GM13976 (cell line): Measurements from ENCODE around the gene ZNF77.

Experiments used
- DNase-seq: peaks from one replicate; pipeline ENCODE4 v3.0.0; 2012; ENCODE audit warnings: low spot score
- in situ Hi-C: fragments of 300-500 bp; cut with MboI; formaldehyde crosslinking; loops from one replicate; pipeline ENCODE4 v1.12.0; 2022; ENCODE audit warnings: low sequenced_read_pairs, mixed read lengths, inconsistent platforms; ENCODE audit not compliant: unreplicated experiment
- TF ChIP-seq, protein P1 (sequence below): IDR thresholded peaks from 2 replicates; pipeline ENCODE4 v1.5.1; 2012; ENCODE audit warnings: borderline replicate concordance, mild to moderate bottlenecking; ENCODE audit not compliant: insufficient read depth; ENCODE audit errors: extremely low read depth, missing control alignments, control extremely low read depth

Gene ZNF77

DNA sequence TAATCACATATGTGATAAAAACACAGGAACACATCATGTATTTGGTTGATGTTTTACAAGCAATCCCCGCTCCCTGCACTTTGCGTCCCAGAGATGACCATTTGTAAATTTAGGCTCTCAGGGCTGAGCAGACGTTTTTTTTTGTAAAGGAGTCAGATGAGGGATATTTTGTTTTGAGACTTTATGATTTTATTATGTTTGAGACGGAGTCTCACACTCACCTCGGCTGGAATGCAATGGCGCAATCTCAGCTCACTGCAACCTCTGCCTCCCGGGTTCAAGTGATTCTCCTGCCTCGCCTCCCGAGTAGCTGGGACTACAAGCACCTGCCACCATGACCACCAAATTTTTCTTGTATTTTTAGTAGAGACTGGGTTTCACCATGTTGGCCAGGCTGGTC is 34.0 kb upstream of the ZNF77 start:
- DNase-seq = no peak
- in situ Hi-C loops = no loop called here
- TF ChIP-seq, protein P1, sequence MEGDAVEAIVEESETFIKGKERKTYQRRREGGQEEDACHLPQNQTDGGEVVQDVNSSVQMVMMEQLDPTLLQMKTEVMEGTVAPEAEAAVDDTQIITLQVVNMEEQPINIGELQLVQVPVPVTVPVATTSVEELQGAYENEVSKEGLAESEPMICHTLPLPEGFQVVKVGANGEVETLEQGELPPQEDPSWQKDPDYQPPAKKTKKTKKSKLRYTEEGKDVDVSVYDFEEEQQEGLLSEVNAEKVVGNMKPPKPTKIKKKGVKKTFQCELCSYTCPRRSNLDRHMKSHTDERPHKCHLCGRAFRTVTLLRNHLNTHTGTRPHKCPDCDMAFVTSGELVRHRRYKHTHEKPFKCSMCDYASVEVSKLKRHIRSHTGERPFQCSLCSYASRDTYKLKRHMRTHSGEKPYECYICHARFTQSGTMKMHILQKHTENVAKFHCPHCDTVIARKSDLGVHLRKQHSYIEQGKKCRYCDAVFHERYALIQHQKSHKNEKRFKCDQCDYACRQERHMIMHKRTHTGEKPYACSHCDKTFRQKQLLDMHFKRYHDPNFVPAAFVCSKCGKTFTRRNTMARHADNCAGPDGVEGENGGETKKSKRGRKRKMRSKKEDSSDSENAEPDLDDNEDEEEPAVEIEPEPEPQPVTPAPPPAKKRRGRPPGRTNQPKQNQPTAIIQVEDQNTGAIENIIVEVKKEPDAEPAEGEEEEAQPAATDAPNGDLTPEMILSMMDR = no peak

DNA sequence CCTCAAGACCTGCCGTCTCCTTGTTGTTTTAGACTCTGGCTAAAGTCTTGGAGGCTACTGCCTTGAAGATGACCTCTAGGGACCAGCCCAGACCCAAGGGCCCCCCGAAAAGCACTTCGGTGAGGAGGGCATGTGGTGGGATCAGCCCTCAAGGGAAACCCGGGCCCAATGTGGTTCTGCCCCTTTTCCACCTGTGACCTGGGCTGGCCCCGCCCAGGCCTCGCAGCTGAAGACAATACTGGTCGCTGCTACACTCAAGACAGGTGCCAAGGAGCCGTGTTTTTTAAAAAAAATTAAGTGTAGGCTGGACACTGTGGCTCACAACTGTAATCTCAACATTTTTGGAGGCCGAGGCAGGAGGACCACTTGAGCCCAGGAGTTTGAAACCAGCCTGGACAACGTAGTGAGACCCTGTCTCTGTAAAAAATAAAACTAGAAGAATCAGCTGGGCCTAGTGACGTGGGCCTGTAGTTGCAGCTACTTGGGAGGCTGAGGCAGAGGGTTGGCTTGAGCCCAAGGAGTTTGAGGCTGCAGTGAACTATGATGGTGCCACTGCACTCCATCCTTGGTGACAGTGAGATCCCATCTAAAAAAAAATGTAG is 33.5 kb upstream of the ZNF77 start:
- TF ChIP-seq, protein P1 = no peak
- in situ Hi-C loops = no loop called here
- no peak for DNase-seq

DNA sequence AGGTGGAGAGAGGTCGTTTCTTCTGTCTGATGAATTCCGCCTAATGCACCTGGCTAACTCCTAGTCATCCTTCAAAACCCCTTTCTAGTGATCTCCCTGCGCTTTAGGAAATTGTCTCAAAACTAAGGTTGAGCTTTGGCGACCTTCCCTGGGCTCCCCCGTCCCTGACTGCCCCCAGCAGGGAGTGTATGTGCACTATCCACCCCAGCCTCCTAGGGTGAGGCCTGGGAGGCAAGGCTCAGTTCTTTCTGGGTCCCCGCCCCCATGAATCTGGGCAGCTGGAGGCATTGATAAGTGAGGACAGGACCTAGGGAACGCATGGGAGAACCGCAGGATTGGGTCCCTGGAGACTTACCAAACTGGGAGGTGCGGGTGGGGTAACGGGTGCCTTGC is 33.0 kb upstream of the ZNF77 start:
- in situ Hi-C loops = no loop called here
- peak; percentile 53 for DNase-seq
- TF ChIP-seq, protein P1 = no peak

DNA sequence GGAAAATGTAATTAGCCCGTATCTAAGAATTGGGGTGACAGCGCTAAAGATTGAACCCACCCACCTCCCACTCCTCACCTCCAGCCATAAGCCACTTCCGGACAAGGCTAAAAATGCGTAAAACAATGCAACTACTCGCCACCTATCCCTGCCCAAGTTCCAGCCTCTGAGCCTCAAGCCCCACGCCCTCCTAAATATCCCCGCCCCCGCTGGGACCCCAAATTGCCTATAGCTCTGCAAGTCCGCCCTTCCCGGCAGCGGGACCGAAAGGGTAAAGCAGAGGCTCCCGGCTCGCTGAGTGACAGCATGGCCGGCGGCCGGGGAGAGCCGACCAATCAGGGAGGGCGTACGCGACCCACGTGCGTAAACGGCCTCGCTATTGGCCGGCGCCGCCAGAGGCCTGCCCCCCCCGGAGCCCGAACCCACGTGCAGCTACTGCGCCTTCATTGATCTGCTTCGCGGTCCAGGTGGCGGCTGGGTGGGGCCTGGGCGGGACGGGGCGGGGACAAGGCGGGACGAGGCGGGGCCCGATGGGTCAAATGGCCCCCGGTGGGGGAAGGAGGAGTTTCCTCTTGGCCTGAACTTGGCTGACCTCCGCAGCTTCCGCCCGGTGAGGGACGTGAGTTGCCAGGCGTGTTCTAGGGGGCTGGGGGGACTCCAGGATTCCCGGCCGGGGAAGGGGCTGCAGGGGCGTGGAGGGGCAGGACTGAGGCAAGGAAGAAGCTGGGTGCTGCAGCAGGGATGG is 32.4 kb upstream of the ZNF77 start, which contains the start of gene TLE6:
Gene TLE6, plus strand, starts transcription at position 564 of the 745 bp plus-strand sequence. CDS start 670 bp downstream, outside the sequence.
- in situ Hi-C loops = no loop called here
- TF ChIP-seq, protein P1 = no peak

DNA sequence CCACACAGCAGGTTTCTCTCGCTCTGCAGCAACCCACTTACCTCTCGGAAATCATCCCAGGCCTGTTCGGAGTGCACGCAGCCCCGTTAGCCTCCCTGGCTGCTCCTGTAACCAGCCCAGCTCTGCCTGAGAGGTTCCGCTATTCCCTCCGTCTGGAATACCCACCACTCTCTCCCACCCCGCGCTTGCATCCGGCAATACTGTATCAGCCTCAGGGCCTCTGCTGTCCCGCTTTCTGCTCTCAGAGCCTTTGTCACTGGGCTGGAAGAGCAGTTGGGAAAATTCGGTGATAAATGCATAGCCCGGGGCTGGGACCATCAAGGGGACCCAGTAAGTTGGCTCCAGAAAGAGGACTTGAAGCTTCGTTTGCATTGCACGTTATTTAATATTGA is 31.8 kb upstream of the ZNF77 start:
- DNase-seq = no peak
- TF ChIP-seq, protein P1 = no peak
- in situ Hi-C loops = no loop called here

More for the DNA sequence above, 32.4 kb upstream of the ZNF77 start, which contains the start of gene TLE6:
- DNase-seq = peak; percentile 100

DNA sequence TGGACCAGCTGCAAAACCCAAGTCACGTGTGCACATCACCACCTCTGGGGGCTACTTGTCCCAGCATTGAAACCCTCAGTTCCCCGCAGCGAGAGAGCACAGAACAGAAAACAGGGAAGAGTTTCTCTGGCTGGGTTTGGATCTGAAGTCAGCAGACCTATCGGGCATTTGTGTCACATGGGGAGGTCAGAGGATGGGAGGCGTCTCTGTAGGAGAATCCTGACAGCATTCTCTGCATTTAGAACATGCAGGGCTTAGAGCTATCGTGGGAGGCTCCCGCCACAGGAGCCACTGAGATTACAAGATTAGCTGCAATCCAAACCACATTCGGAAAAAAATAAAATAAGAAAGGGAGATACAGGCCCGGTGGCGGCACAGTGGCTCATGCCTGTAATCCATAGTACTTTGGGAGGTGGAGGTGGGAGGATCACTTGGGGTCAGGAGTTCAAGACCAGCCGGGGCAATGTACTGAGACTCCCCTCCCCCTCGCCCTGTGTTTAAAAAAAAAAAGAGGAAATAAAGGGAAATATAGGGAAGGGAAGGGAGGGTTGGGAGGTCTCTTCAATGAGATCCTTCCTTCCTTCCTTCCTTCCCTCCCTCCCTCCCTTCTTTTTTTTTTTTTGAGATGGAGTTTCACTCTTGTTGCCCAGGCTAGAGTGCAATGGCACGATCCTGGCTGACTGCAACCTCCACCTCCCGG is 29.7 kb upstream of the ZNF77 start:
- TF ChIP-seq, protein P1 = no peak
- DNase-seq = no peak
- in situ Hi-C loops = no loop called here
